Fibroblast of lung (primary cell): ENCODE results near the gene VPS33B. TPM values are rescaled to one million over a fixed set of nuclear protein-coding genes. Genes with fewer than 3 reads are reported as not detected.

ENCODE experiments used
- DNase-seq, 2 donors: peaks; one replicate each; pipeline versions ENCODE4 v3.0.0 to v3.0.0-alpha.2; 2010; ENCODE audit warnings: low read depth in 2 of 2
- H2AFZ ChIP-seq: 2 replicates; pipeline ENCODE4 v1.5.1; 2012; ENCODE audit warnings: low read length, control low read depth, inconsistent platforms
- H3K27ac ChIP-seq: 2 replicates; pipeline ENCODE4 v1.5.1; 2011; ENCODE audit warnings: low read length, control low read depth; ENCODE audit not compliant: insufficient read depth
- H3K27me3 ChIP-seq: 2 replicates; pipeline ENCODE4 v1.5.1; 2011; ENCODE audit warnings: mild to moderate bottlenecking, low read length; ENCODE audit not compliant: control insufficient read depth, insufficient read depth
- H3K36me3 ChIP-seq: 2 replicates; pipeline ENCODE4 v1.5.1; 2011; ENCODE audit warnings: low read length; ENCODE audit not compliant: control insufficient read depth, insufficient read depth
- H3K4me1 ChIP-seq: 2 replicates; pipeline ENCODE4 v1.5.1; 2011; ENCODE audit warnings: low read length; ENCODE audit not compliant: control insufficient read depth, insufficient read depth; ENCODE audit errors: extremely low read depth
- H3K4me2 ChIP-seq: 2 replicates; pipeline ENCODE4 v1.5.1; 2011; ENCODE audit warnings: low read length, control low read depth; ENCODE audit not compliant: insufficient read depth; ENCODE audit errors: extremely low read depth
- H3K4me3 ChIP-seq, 4 experiments: fragments of 200-600 bp in 1 of 4; sonication (generic) in 1 of 4; replicated peaks in 1 of 4; 2 replicates each; pipeline ENCODE4 v1.5.1; 2011 to 2016; ENCODE audit warnings: low read length in 4 of 4, low read depth in 3 of 4, mild to moderate bottlenecking in 3 of 4, control low read depth in 2 of 4, inconsistent platforms in 1 of 4, mixed read lengths in 1 of 4; ENCODE audit not compliant: insufficient read depth in 1 of 4; ENCODE audit errors: control extremely low read depth in 1 of 4
- H3K79me2 ChIP-seq: 2 replicates; pipeline ENCODE4 v1.5.1; 2012; ENCODE audit warnings: mild to moderate bottlenecking, low read length, inconsistent platforms; ENCODE audit not compliant: control insufficient read depth, insufficient read depth
- H3K9ac ChIP-seq: 2 replicates; pipeline ENCODE4 v1.5.1; 2011; ENCODE audit warnings: mild to moderate bottlenecking, low read length, control low read depth; ENCODE audit not compliant: insufficient read depth
- H3K9me3 ChIP-seq: 2 replicates; pipeline ENCODE4 v1.5.1; 2012; ENCODE audit warnings: low read depth, low read length; ENCODE audit not compliant: control insufficient read depth, insufficient read depth
- H4K20me1 ChIP-seq: 2 replicates; pipeline ENCODE4 v1.5.1; 2011; ENCODE audit warnings: low read length; ENCODE audit not compliant: control insufficient read depth, insufficient read depth; ENCODE audit errors: extremely low read depth
- CTCF ChIP-seq, 2 donors: IDR thresholded peaks in 1 of 2; conservative IDR thresholded peaks in 1 of 2; 1 replicate in 1 of 2; 2 replicates in 1 of 2; pipeline ENCODE4 v1.5.1; 2011 to 2012; ENCODE audit warnings: low read length in 2 of 2, control low read depth in 1 of 2, inconsistent platforms in 1 of 2, low read depth in 1 of 2, mild to moderate bottlenecking in 1 of 2
- EZH2 ChIP-seq: IDR thresholded peaks from 2 replicates; pipeline ENCODE4 v1.5.1; 2012; ENCODE audit warnings: low read length, control low read depth, mild to moderate bottlenecking; ENCODE audit errors: missing control alignments
- polyA plus RNA-seq, 2 donors: library from polyadenylated mRNA; depleted of rRNA in 1 of 2; stranded (reverse) in 1 of 2; unstranded in 1 of 2; fragments of >200 nt; gene quantifications; 2 replicates each; pipeline ENCODE4 v1.2.1, GENCODE V29; 2011 to 2012; ENCODE audit warnings: missing spikeins in 1 of 2
- total RNA-seq: library from RNA; depleted of rRNA; stranded (reverse); fragments of >200 nt; gene quantifications from 2 replicates; pipeline ENCODE4 v1.2.1, GENCODE V29; 2014

The VPS33B gene
- total and polyA plus RNA-seq, 2 donors (not counting 1 experiment from before 2014, with no cell fraction given), result 11.2 TPM

DNA sequence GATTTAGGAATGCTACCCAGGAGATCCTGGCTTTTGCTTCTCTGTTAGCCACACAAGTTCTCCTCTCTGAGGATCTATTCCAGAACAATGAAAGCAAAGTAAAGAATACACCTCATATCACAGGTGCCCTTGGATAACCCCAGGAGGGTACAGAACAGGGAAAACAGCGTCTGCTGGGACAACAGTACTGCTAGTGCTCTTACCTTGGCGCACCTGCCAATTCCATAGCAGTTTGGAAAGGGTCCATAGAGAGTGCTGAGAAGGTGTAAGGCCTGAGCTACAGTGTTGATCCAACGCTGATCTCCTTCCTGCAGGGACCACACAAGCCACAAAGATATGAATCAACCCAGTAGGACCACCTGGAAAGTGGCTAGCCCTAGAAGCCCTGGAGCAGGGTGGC, 15.1 kb downstream of the VPS33B start:
- Histone ChIP-seq H3K9ac (no peak overlapping the region), H3K4me3 (no peak overlapping the region), H3K27ac (no peak overlapping the region), H3K9me3 (no peaks in the 10 kb centered on the region), H3K4me2 (no peak overlapping the region), H3K4me1 (no peaks in the 10 kb centered on the region), H3K36me3 (peaks cover 9% of the 10 kb centered on the region), H4K20me1 (no peaks in the 10 kb centered on the region), H3K79me2 (no peaks in the 10 kb centered on the region), H2AFZ (no peak overlapping the region), H3K27me3 (no peaks in the 10 kb centered on the region)
- DNase-seq, result no peak
- no peak for TF ChIP-seq CTCF (conservative IDR thresholded peaks at IDR 0.05 in 1 of 2, IDR thresholded peaks at IDR 0.05 in 1 of 2; ENCODE audit: low read depth in 1 of 2, low read length in 2 of 2)
- no peak for TF ChIP-seq EZH2

GRCh38 chr15:91001209-91001608, 21.2 kb downstream of the VPS33B start:
- no peaks in the 10 kb centered on the region for H3K79me2 ChIP-seq
- no peaks in the 10 kb centered on the region for H3K9me3 ChIP-seq
- no peak for DNase-seq
- no peaks in the 10 kb centered on the region for H3K27me3 ChIP-seq
- no peak overlapping the region for H3K4me2 ChIP-seq
- H3K9ac ChIP-seq, result no peak overlapping the region
- TF ChIP-seq CTCF (conservative IDR thresholded peaks at IDR 0.05 in 1 of 2, IDR thresholded peaks at IDR 0.05 in 1 of 2; ENCODE audit: low read depth in 1 of 2, low read length in 2 of 2), result no peak
- no peak for TF ChIP-seq EZH2
- H3K27ac ChIP-seq, result no peak overlapping the region
- H2AFZ ChIP-seq, result no peak overlapping the region
- H3K4me3 ChIP-seq, result no peak overlapping the region
- H3K36me3 ChIP-seq, result peaks cover 18% of the 10 kb centered on the region
- H4K20me1 ChIP-seq, result no peaks in the 10 kb centered on the region
- H3K4me1 ChIP-seq, result no peaks in the 10 kb centered on the region

DNA sequence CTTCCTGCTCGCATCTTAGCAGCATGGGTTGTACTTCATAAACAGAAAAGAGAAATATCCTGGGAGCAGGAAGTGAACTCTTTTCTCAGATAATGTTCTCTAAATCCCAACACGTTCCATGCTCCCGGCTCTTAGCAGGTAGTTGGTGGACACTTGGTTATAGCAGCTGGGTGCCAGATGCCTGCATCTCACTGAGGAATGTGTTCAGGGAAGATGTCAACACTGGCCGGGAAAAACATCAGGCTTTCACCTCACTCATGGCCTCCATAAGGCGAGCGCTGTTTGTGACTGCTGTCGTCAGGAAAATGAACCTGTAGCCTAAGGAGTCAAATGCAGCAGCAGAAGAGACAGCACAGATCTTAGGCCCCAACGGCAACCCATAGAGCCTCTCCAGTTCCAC, 23.7 kb downstream of the VPS33B start:
- DNase-seq, result no peak
- Histone ChIP-seq H3K4me1 (no peaks in the 10 kb centered on the region), H3K9ac (no peak overlapping the region), H2AFZ (no peak overlapping the region), H3K79me2 (peaks cover 6% of the 10 kb centered on the region), H4K20me1 (no peaks in the 10 kb centered on the region), H3K4me2 (no peak overlapping the region), H3K9me3 (no peaks in the 10 kb centered on the region), H3K4me3 (no peak overlapping the region), H3K36me3 (peaks cover 18% of the 10 kb centered on the region), H3K27me3 (no peaks in the 10 kb centered on the region), H3K27ac (no peak overlapping the region)
- no peak for TF ChIP-seq CTCF (conservative IDR thresholded peaks at IDR 0.05 in 1 of 2, IDR thresholded peaks at IDR 0.05 in 1 of 2; ENCODE audit: low read depth in 1 of 2, low read length in 2 of 2)
- no peak for TF ChIP-seq EZH2
